HepG2 (cell line): ENCODE measurements around the gene ZNF771. TPM values are rescaled to one million over a fixed set of nuclear protein-coding genes. Genes with fewer than 3 reads are reported as not detected.

ENCODE experiments used
- ARNT2 ChIP-seq: sonication (generic); formaldehyde crosslinking; IDR thresholded peaks from 2 replicates; pipeline ENCODE4 v1.8.0; 2022; ENCODE audit warnings: mild to moderate bottlenecking, low read depth, missing genetic modification reagents, moderate library complexity
- HMG20B ChIP-seq: conservative IDR thresholded peaks from 2 replicates; pipeline ENCODE4 v1.6.1; 2016; ENCODE audit warnings: missing genetic modification reagents, missing compliant biosample characterization
- HMGA1 ChIP-seq: sonication (generic); formaldehyde crosslinking; conservative IDR thresholded peaks from 2 replicates; pipeline ENCODE4 v1.4.0; 2020; ENCODE audit warnings: missing genetic modification reagents
- HOXA3 ChIP-seq: sonication (generic); formaldehyde crosslinking; IDR thresholded peaks from 2 replicates; pipeline ENCODE4 v1.5.0; 2020; ENCODE audit warnings: missing genetic modification reagents
- KLF11 ChIP-seq: IDR thresholded peaks from 2 replicates; pipeline ENCODE4 v1.6.1; 2016; ENCODE audit warnings: missing compliant biosample characterization
- NFIB ChIP-seq: sonication (generic); formaldehyde crosslinking; IDR thresholded peaks from 2 replicates; pipeline ENCODE4 v1.9.0; 2021; ENCODE audit warnings: missing genetic modification reagents, mild to moderate bottlenecking, borderline replicate concordance
- YEATS2 ChIP-seq: sonication (generic); formaldehyde crosslinking; IDR thresholded peaks from 2 replicates; pipeline ENCODE4 v1.4.0; 2020; ENCODE audit warnings: missing genetic modification reagents, borderline replicate concordance
- ZBTB7A ChIP-seq: sonication (generic); formaldehyde crosslinking; IDR thresholded peaks from 2 replicates; pipeline ENCODE4 v1.8.0; 2022; ENCODE audit warnings: mild to moderate bottlenecking, missing genetic modification reagents
- ZSCAN29 ChIP-seq: sonication (generic); formaldehyde crosslinking; conservative IDR thresholded peaks from 2 replicates; pipeline ENCODE4 v1.4.0; 2020; ENCODE audit warnings: mild to moderate bottlenecking, missing genetic modification reagents
- polyA plus RNA-seq, 8 experiments: library from polyadenylated mRNA; depleted of rRNA in 3 of 8; stranded (reverse) in 7 of 8; unstranded in 1 of 8; fragments of >200 nt; fragmentation: Illumina TruSeq in 4 of 8; extraction: Trizol in 4 of 8; gene quantifications; 2 replicates each; pipeline versions ENCODE4 v1.2.1 to v1.2.3, GENCODE V29; 2011 to 2016; ENCODE audit warnings: low read depth in 4 of 8, missing spikeins in 1 of 8, mixed read lengths in 1 of 8; ENCODE audit not compliant: insufficient read depth in 1 of 8
- total RNA-seq, 5 experiments: library from RNA; depleted of rRNA; stranded (reverse); fragments of >200 nt; fragmentation: Illumina TruSeq; extraction: Trizol; gene quantifications; 2 replicates each; pipeline ENCODE4 v1.2.3, GENCODE V29; 2016; ENCODE audit warnings: low read depth in 1 of 5
- TF ChIP-seq, protein P1 (sequence below): sonication (generic); formaldehyde crosslinking; IDR thresholded peaks from 2 replicates; pipeline ENCODE4 v1.4.0; 2020; ENCODE audit warnings: missing genetic modification reagents
- TF ChIP-seq, protein P2 (sequence below), 2 experiments: sonication (generic) in 1 of 2; formaldehyde crosslinking in 1 of 2; IDR thresholded peaks; 2 replicates each; pipeline versions ENCODE4 v1.6.1 to v1.9.0; 2014 to 2022; ENCODE audit warnings: antibody characterized with exemption in 1 of 2, borderline replicate concordance in 1 of 2, inconsistent platforms in 1 of 2, low read depth in 1 of 2, missing genetic modification reagents in 1 of 2
- TF ChIP-seq, protein P3 (sequence below): sonication (generic); formaldehyde crosslinking; IDR thresholded peaks from 2 replicates; pipeline ENCODE4 v1.5.0; 2020; ENCODE audit warnings: mild to moderate bottlenecking, missing genetic modification reagents
- TF ChIP-seq, protein P4 (sequence below): sonication (generic); formaldehyde crosslinking; IDR thresholded peaks from 2 replicates; pipeline ENCODE4 v1.5.0; 2020; ENCODE audit warnings: missing genetic modification reagents
- TF ChIP-seq, protein P5 (sequence below): IDR thresholded peaks from 2 replicates; pipeline ENCODE4 v1.6.1; 2018; ENCODE audit warnings: missing genetic modification reagents

ZNF771 gene
- total and polyA plus RNA-seq, 2 of the 13 experiments (the other 11 are each of a cell fraction or from before 2014, with no cell fraction given) = 5.0 to 11.8 TPM

DNA sequence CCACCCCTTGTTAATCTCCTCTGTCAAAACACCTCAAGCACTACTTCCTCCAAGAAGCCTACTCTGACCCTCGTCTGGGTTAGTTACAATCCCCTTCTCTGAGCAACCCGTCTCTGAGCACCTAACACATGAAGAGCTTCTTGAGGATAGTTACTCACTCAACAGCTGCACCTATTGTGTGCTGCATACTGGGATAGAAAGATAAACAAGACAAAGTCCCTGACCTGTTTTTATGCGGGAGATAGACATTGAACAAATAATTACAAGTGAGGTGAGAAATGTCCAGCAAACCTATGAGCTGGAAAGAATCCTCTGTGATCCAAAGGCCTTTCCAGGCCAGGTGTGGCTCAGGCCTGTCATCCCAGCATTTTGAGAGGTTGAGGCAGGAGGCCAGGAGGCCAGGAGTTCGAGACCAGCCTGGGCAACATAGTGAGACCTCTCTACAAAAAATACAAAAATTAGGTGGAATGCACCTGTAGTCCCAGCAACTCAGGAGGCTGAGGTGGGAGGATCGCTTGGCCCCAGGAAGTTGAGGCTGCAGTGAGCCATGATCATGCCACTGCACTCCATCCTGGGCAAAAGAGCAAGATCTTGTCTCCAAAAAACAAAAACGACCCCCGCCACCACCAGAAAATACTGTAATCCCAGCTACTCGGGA, 5.5 kb upstream of the ZNF771 start (continued):
- TF ChIP-seq ARNT2 (CRISPR knock-in tag) (no peak), ZSCAN29 (CRISPR knock-in tag) (peak; percentile 66; the same call in 1 of the 2 replicates), ZBTB7A (CRISPR knock-in tag) (no peak), NFIB (CRISPR knock-in tag) (no peak), HMG20B (CRISPR knock-in tag) (0 out of 2 replicates have a peak, but pooled peaks have one; percentile 44), HOXA3 (no peak), KLF11 (CRISPR knock-in tag) (no peak), YEATS2 (CRISPR knock-in tag) (peak; percentile 28; the same call in 1 of the 2 replicates), HMGA1 (CRISPR knock-in tag) (no peak)
- TF ChIP-seq, protein P1, sequence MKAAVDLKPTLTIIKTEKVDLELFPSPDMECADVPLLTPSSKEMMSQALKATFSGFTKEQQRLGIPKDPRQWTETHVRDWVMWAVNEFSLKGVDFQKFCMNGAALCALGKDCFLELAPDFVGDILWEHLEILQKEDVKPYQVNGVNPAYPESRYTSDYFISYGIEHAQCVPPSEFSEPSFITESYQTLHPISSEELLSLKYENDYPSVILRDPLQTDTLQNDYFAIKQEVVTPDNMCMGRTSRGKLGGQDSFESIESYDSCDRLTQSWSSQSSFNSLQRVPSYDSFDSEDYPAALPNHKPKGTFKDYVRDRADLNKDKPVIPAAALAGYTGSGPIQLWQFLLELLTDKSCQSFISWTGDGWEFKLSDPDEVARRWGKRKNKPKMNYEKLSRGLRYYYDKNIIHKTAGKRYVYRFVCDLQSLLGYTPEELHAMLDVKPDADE (CRISPR knock-in tag) = no peak
- TF ChIP-seq, protein P2, sequence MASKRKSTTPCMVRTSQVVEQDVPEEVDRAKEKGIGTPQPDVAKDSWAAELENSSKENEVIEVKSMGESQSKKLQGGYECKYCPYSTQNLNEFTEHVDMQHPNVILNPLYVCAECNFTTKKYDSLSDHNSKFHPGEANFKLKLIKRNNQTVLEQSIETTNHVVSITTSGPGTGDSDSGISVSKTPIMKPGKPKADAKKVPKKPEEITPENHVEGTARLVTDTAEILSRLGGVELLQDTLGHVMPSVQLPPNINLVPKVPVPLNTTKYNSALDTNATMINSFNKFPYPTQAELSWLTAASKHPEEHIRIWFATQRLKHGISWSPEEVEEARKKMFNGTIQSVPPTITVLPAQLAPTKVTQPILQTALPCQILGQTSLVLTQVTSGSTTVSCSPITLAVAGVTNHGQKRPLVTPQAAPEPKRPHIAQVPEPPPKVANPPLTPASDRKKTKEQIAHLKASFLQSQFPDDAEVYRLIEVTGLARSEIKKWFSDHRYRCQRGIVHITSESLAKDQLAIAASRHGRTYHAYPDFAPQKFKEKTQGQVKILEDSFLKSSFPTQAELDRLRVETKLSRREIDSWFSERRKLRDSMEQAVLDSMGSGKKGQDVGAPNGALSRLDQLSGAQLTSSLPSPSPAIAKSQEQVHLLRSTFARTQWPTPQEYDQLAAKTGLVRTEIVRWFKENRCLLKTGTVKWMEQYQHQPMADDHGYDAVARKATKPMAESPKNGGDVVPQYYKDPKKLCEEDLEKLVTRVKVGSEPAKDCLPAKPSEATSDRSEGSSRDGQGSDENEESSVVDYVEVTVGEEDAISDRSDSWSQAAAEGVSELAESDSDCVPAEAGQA (IDR thresholded peaks at IDR 0.05; ENCODE audit: low read depth) = no peak
- TF ChIP-seq, protein P2 (CRISPR knock-in tag; IDR thresholded peaks at IDR 0.05; ENCODE audit: borderline replicate concordance) = no peak
- TF ChIP-seq, protein P3, sequence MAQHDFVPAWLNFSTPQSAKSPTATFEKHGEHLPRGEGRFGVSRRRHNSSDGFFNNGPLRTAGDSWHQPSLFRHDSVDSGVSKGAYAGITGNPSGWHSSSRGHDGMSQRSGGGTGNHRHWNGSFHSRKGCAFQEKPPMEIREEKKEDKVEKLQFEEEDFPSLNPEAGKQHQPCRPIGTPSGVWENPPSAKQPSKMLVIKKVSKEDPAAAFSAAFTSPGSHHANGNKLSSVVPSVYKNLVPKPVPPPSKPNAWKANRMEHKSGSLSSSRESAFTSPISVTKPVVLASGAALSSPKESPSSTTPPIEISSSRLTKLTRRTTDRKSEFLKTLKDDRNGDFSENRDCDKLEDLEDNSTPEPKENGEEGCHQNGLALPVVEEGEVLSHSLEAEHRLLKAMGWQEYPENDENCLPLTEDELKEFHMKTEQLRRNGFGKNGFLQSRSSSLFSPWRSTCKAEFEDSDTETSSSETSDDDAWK = no peak
- TF ChIP-seq, protein P4, sequence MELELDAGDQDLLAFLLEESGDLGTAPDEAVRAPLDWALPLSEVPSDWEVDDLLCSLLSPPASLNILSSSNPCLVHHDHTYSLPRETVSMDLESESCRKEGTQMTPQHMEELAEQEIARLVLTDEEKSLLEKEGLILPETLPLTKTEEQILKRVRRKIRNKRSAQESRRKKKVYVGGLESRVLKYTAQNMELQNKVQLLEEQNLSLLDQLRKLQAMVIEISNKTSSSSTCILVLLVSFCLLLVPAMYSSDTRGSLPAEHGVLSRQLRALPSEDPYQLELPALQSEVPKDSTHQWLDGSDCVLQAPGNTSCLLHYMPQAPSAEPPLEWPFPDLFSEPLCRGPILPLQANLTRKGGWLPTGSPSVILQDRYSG (CRISPR knock-in tag) = no peak
- TF ChIP-seq, protein P5, sequence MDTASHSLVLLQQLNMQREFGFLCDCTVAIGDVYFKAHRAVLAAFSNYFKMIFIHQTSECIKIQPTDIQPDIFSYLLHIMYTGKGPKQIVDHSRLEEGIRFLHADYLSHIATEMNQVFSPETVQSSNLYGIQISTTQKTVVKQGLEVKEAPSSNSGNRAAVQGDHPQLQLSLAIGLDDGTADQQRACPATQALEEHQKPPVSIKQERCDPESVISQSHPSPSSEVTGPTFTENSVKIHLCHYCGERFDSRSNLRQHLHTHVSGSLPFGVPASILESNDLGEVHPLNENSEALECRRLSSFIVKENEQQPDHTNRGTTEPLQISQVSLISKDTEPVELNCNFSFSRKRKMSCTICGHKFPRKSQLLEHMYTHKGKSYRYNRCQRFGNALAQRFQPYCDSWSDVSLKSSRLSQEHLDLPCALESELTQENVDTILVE (CRISPR knock-in tag) = peak; percentile 75; the same call in 1 of the 2 replicates
